Effector memory CD8-positive, alpha-beta T cell (primary cell): ENCODE data around the gene RFX7.
A peak's percentile ranks its signal among the peaks of the same experiment; 100 is the strongest.

ENCODE experiments used
- ATAC-seq: fragments of 150-1000 bp; cut with Tn5 transposase; replicated peaks from 2 replicates; pipeline ENCODE4 v1.10.0; 2021; ENCODE audit warnings: mild to moderate bottlenecking, moderate library complexity
- DNase-seq, 3 experiments: peaks; one replicate each; pipeline ENCODE4 v3.0.0; 2021
- H3K27ac Mint-ChIP-seq, 2 donors: one replicate each; pipeline ENCODE4 v1.8.0; 2022; ENCODE audit warnings: mild to moderate bottlenecking in 2 of 2, mixed read lengths in 2 of 2, moderate library complexity in 2 of 2
- H3K27me3 Mint-ChIP-seq, 2 donors: one replicate each; pipeline ENCODE4 v1.8.0; 2022; ENCODE audit warnings: mixed read lengths in 2 of 2
- H3K36me3 Mint-ChIP-seq: one replicate; pipeline ENCODE4 v1.8.0; 2022; ENCODE audit warnings: mild to moderate bottlenecking, moderate library complexity, mixed read lengths; ENCODE audit not compliant: insufficient read depth
- H3K4me1 Mint-ChIP-seq, 2 donors: one replicate each; pipeline ENCODE4 v1.8.0; 2022; ENCODE audit warnings: low read depth in 2 of 2, mixed read lengths in 2 of 2
- H3K4me3 Mint-ChIP-seq, 2 donors: one replicate each; pipeline ENCODE4 v1.8.0; 2022; ENCODE audit warnings: mild to moderate bottlenecking in 2 of 2, mixed read lengths in 2 of 2, moderate library complexity in 2 of 2
- H3K9me3 Mint-ChIP-seq, 2 donors: one replicate each; pipeline ENCODE4 v1.8.0; 2022; ENCODE audit warnings: mixed read lengths in 2 of 2

RFX7 gene

DNA sequence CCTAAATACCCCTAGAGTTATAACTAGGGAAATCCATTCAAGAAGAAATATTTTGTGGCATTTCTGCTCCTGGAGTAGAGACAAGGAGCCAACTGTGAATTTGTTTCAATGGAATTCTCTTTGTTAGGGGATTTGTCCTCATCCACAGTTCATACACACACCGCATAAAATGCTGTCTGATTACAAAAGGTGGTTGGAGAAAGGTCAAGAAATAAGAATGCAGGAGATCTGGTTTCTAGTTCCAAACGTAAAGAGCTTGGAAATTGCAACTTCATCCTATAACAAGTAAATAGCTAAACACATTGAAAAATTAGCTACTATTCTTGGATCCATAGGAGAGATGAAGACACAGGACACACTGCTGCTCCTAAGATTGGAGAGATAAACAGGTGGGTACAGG lies 184.0 kb downstream of the RFX7 start:
- Mint-ChIP-seq H3K4me1 (no peaks in the 10 kb centered on the region), H3K27me3 (peaks cover 12 to 18% of the 10 kb centered on the region in 2 donors), H3K36me3 (no peaks in the 10 kb centered on the region), H3K27ac (no peak overlapping the region), H3K4me3 (no peak overlapping the region), H3K9me3 (no peaks in the 10 kb centered on the region)
- no peak for DNase-seq
- ATAC-seq, result no peak

GRCh38 chr15:56058986-56059385 lies 184.7 kb downstream of the RFX7 start:
- DNase-seq, result no peak
- H3K27me3 Mint-ChIP-seq, result peaks cover 12 to 18% of the 10 kb centered on the region in 2 donors

GRCh38 chr15:56056626-56057025 lies 187.1 kb downstream of the RFX7 start:
- ATAC-seq, result no peak
- Mint-ChIP-seq H3K4me1 (no peaks in the 10 kb centered on the region), H3K36me3 (no peaks in the 10 kb centered on the region), H3K4me3 (no peak overlapping the region), H3K9me3 (no peaks in the 10 kb centered on the region), H3K27ac (no peak overlapping the region), H3K27me3 (peaks cover 4 to 12% of the 10 kb centered on the region in 2 donors)
- no peak for DNase-seq

More at GRCh38 chr15:56058986-56059385, 184.7 kb downstream of the RFX7 start:
- no peaks in the 10 kb centered on the region for H3K9me3 Mint-ChIP-seq
- no peak overlapping the region for H3K4me3 Mint-ChIP-seq
- H3K27ac Mint-ChIP-seq, result no peak overlapping the region
- H3K4me1 Mint-ChIP-seq, result no peaks in the 10 kb centered on the region
- H3K36me3 Mint-ChIP-seq, result no peaks in the 10 kb centered on the region
- no peak for ATAC-seq

DNA sequence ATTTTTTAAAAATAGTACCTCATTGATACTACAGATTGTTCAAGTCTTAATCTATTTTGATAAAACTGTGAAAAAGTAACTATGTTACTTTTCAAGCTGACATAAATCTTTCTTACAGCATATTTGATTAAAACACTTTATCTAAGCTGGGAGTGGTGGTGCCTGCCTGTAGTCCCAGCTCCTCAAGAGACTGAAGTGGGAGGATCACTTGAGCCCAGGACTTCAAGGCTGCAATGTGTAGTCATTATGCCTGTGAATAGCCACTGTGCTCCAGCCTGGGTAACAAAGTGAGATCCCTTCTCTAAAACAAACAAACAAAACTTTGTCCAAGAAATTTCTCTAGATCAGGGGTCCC lies 190.7 kb downstream of the RFX7 start:
- H3K4me3 Mint-ChIP-seq, result no peak overlapping the region

DNA sequence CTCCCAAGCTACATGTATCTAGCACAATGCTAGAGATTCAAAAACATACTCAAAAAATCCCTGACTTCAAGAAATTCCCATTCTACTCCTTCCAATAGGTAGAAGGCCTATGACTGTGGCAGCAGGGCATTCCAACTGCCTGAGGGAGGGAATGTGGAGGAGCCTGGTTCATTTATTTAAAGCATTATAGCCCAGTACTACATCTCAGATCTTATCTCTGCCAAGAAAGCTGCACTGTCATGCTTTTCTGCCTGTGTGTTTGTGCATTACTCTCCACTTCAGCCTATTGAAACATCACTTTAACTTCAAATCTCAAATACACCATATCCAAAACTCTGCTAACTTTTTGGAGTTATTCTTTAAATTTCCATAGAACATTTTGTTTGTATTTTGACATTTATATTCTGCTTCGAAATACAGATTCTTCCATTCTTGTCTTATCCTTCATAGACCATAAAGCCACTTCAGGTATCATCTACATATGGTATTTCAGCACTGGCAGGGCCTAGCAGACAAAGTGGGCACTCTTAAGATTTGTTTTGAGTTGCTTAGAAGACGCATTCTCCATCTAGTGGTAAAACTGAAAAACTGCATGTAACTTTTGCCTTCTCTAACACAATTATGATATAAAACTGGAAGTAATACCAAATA lies 191.2 kb downstream of the RFX7 start:
- Mint-ChIP-seq H3K9me3 (no peaks in the 10 kb centered on the region), H3K36me3 (no peaks in the 10 kb centered on the region), H3K4me1 (no peaks in the 10 kb centered on the region), H3K27me3 (no peaks in the 10 kb centered on the region), H3K27ac (no peak overlapping the region), H3K4me3 (no peak overlapping the region)
- DNase-seq (no peak), ATAC-seq (peak; percentile 73)

More for the DNA sequence above, 190.7 kb downstream of the RFX7 start:
- Mint-ChIP-seq H3K36me3 (no peaks in the 10 kb centered on the region), H3K9me3 (no peaks in the 10 kb centered on the region), H3K27ac (no peak overlapping the region), H3K27me3 (no peaks in the 10 kb centered on the region), H3K4me1 (no peaks in the 10 kb centered on the region)
- no peak for DNase-seq
- no peak for ATAC-seq

DNA sequence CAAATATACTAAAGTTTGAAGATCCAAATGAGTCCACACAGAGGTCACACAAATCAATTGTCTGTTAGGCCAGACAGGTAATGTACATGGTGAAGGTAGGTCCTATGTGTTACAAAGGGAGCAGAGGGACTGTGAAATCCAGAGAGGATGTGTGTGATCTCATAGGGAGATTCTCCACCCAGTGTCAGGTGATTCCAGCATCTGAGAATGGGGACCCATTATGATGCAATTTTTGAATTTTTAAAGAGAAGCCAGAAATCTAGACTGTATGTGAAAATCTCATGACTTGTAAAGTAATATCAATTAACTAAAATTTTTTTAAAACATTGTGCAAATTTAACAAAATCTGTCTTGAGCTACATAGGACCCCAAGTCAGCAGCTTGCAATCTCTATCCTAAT lies 192.0 kb downstream of the RFX7 start:
- no peaks in the 10 kb centered on the region for H3K4me1 Mint-ChIP-seq
- DNase-seq, result no peak
- no peak overlapping the region for H3K27ac Mint-ChIP-seq
- H3K4me3 Mint-ChIP-seq, result no peak overlapping the region
- H3K9me3 Mint-ChIP-seq, result no peaks in the 10 kb centered on the region
- no peaks in the 10 kb centered on the region for H3K27me3 Mint-ChIP-seq
- no peak for ATAC-seq
- no peaks in the 10 kb centered on the region for H3K36me3 Mint-ChIP-seq

- Mint-ChIP-seq H3K9me3 (no peaks in the 10 kb centered on the region), H3K4me1 (no peaks in the 10 kb centered on the region), H3K36me3 (no peaks in the 10 kb centered on the region), H3K4me3 (no peak overlapping the region), H3K27me3 (no peaks in the 10 kb centered on the region), H3K27ac (no peak overlapping the region)
- DNase-seq (no peak), ATAC-seq (no peak)
These were observed 194.1 kb downstream of the RFX7 start for GRCh38 chr15:56049577-56049976.

- ATAC-seq (no peak), DNase-seq (no peak)
- H3K9me3 Mint-ChIP-seq, result no peaks in the 10 kb centered on the region
- H3K27ac Mint-ChIP-seq, result no peak overlapping the region
- H3K4me1 Mint-ChIP-seq, result peaks cover 18 to 19% of the 10 kb centered on the region in 2 donors
- H3K4me3 Mint-ChIP-seq, result no peak overlapping the region
- H3K36me3 Mint-ChIP-seq, result peaks cover 11% of the 10 kb centered on the region
- H3K27me3 Mint-ChIP-seq, result no peaks in the 10 kb centered on the region
These were observed 196.3 kb downstream of the RFX7 start for GRCh38 chr15:56047354-56047753.

- Mint-ChIP-seq H3K4me1 (peaks cover 21 to 23% of the 10 kb centered on the region in 2 donors), H3K9me3 (no peaks in the 10 kb centered on the region), H3K27ac (no peak overlapping the region), H3K36me3 (peaks cover 11% of the 10 kb centered on the region), H3K4me3 (no peak overlapping the region), H3K27me3 (no peaks in the 10 kb centered on the region)
- ATAC-seq (no peak), DNase-seq (no peak)
These were observed 198.5 kb downstream of the RFX7 start for GRCh38 chr15:56045068-56045748.

DNA sequence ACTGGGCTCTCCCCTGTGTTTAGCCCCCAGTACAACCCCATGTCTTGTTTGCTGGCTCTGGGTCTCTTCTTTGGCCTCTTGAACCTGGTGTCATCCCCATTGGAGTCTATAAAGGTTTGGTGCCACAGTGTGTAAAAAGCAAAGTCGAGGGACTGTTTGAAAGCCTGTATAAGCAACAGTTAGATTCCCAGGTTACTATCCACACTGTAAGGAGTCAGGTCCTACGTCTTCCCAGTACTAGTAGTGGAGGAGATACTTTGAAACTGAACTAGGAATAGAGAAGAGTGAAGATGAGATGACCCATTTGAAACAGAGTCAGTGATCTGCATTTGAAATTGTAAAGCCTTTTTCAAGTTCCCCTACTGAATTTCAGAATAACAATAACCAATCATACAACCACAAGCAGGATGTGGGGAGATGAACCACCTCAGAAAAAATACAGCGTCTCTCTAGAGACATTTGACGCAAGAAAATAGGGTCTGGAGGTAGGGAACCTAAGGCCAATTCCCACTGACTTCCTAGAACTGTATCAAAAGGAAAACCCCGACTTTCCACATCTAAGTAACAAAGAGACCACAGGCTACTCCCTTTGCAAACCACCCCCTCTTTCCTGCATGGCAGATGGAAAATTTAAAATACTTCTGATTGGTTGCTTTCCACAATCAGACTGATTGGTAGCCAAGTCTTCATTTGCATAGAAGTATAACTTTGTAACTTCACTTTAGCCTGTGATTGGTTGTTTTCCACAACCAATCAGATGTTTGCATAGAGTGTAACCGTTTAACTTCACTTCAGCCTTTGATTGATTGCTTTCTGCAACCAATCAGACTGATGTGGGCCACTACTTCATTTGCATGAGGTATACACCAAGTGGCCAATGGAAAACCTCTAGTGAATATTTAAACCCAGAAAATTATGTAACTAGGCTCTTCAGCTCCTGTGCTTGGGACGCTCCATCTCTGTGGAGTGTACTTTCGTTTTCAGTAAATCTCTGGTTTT lies 200.4 kb downstream of the RFX7 start:
- DNase-seq (peak; percentile 38 to 53 (median 49)), ATAC-seq (peak; percentile 81)
- Mint-ChIP-seq H3K4me3 (peak overlapping the region; percentile 73 to 75), H3K36me3 (peaks cover 11% of the 10 kb centered on the region), H3K4me1 (peaks cover 23 to 28% of the 10 kb centered on the region in 2 donors), H3K27ac (peak overlapping the region; percentile 81 to 90), H3K9me3 (no peaks in the 10 kb centered on the region), H3K27me3 (no peaks in the 10 kb centered on the region)

DNA sequence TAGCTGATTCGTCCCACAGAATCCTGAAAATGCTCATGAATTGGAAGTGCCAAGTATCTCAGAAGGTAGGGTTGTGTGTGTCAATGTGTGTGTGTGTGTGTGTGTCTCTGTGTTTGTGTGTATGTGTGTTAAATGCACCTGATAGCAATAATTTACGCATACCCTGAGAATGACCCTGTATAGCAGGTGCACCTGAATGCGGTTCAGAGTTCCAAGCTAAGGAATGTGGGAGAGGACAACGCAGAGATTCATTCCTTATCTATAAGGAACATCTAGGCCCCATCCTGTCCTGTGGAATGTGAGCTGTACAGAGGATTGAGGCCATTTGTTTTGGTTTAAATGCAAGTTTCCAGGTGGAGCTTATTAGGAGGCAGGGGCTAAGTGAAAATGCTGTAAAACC lies 201.2 kb downstream of the RFX7 start:
- no peak for DNase-seq
- Mint-ChIP-seq H3K36me3 (peaks cover 11% of the 10 kb centered on the region), H3K27ac (peak overlapping the region; percentile 81 to 90), H3K4me3 (peak overlapping the region; percentile 73 to 75), H3K4me1 (peaks cover 23 to 35% of the 10 kb centered on the region in 2 donors), H3K27me3 (no peaks in the 10 kb centered on the region), H3K9me3 (no peaks in the 10 kb centered on the region)
- ATAC-seq, result no peak

- H3K36me3 Mint-ChIP-seq, result peaks cover 11% of the 10 kb centered on the region
- no peaks in the 10 kb centered on the region for H3K9me3 Mint-ChIP-seq
- ATAC-seq, result no peak
- H3K4me1 Mint-ChIP-seq, result peaks cover 23 to 35% of the 10 kb centered on the region in 2 donors
- no peak for DNase-seq
- peak overlapping the region; percentile 81 to 90 for H3K27ac Mint-ChIP-seq
- peak overlapping the region; percentile 73 to 75 for H3K4me3 Mint-ChIP-seq
- no peaks in the 10 kb centered on the region for H3K27me3 Mint-ChIP-seq
These were observed 201.6 kb downstream of the RFX7 start for GRCh38 chr15:56042031-56042430.
